ENCODE results near the gene HS6ST3.

Gene HS6ST3

GRCh38 chr13:96426167-96426566 lies 336.3 kb downstream of the HS6ST3 start:
- no peaks in the 10 kb centered on the region for H3K36me3 ChIP-seq (ENCODE audit: insufficient read depth, low read length)
- no peak for DNase-seq (ENCODE audit: low read depth, low spot score)
- H3K9ac ChIP-seq (ENCODE audit: insufficient read length), result no peak overlapping the region
- TF ChIP-seq EZH2 (IDR thresholded peaks at IDR 0.05) (no peak), POLR2AphosphoS5 (IDR thresholded peaks at IDR 0.05; ENCODE audit: borderline replicate concordance, low read depth, low read length) (no peak), FOXP2 (optimal IDR thresholded peaks at IDR 0.05; ENCODE audit: control extremely low read depth, extremely low read length, insufficient read depth) (no peak)
- H3K27ac ChIP-seq, result no peak overlapping the region
- no peaks in the 10 kb centered on the region for H3K9me3 ChIP-seq (ENCODE audit: low read depth, low read length)
- H3K4me3 ChIP-seq, result no peak overlapping the region

- no peak for TF ChIP-seq FOXP2 (optimal IDR thresholded peaks at IDR 0.05; ENCODE audit: control extremely low read depth, extremely low read length, insufficient read depth)
- no peak for TF ChIP-seq EZH2 (IDR thresholded peaks at IDR 0.05)
- no peak for TF ChIP-seq POLR2AphosphoS5 (IDR thresholded peaks at IDR 0.05; ENCODE audit: borderline replicate concordance, low read depth, low read length)
- Histone ChIP-seq H3K36me3 (ENCODE audit: insufficient read depth, low read length) (no peaks in the 10 kb centered on the region), H3K4me3 (no peak overlapping the region), H3K9me3 (ENCODE audit: low read depth, low read length) (no peaks in the 10 kb centered on the region), H3K9ac (ENCODE audit: insufficient read length) (no peak overlapping the region), H3K27ac (no peak overlapping the region)
- DNase-seq (ENCODE audit: low read depth, low spot score), result no peak
Measured at GRCh38 chr13:96428911-96429310, 339.0 kb downstream of the HS6ST3 start.

GRCh38 chr13:96431044-96431581 lies 341.2 kb downstream of the HS6ST3 start:
- Histone ChIP-seq H3K9ac (ENCODE audit: insufficient read length) (no peak overlapping the region), H3K4me3 (no peak overlapping the region), H3K27ac (no peak overlapping the region), H3K9me3 (ENCODE audit: low read depth, low read length) (no peaks in the 10 kb centered on the region), H3K36me3 (ENCODE audit: insufficient read depth, low read length) (no peaks in the 10 kb centered on the region)
- no peak for TF ChIP-seq FOXP2 (optimal IDR thresholded peaks at IDR 0.05; ENCODE audit: control extremely low read depth, extremely low read length, insufficient read depth)
- no peak for TF ChIP-seq POLR2AphosphoS5 (IDR thresholded peaks at IDR 0.05; ENCODE audit: borderline replicate concordance, low read depth, low read length)
- no peak for TF ChIP-seq EZH2 (IDR thresholded peaks at IDR 0.05)
- DNase-seq (ENCODE audit: low read depth, low spot score), result no peak

- no peak for DNase-seq (ENCODE audit: low read depth, low spot score)
- Histone ChIP-seq H3K4me3 (no peak overlapping the region), H3K27ac (no peak overlapping the region), H3K36me3 (ENCODE audit: insufficient read depth, low read length) (no peaks in the 10 kb centered on the region), H3K9ac (ENCODE audit: insufficient read length) (no peak overlapping the region), H3K9me3 (ENCODE audit: low read depth, low read length) (no peaks in the 10 kb centered on the region)
- TF ChIP-seq EZH2 (IDR thresholded peaks at IDR 0.05) (no peak), POLR2AphosphoS5 (IDR thresholded peaks at IDR 0.05; ENCODE audit: borderline replicate concordance, low read depth, low read length) (no peak), FOXP2 (optimal IDR thresholded peaks at IDR 0.05; ENCODE audit: control extremely low read depth, extremely low read length, insufficient read depth) (no peak)
Measured at GRCh38 chr13:96444676-96445075, 354.8 kb downstream of the HS6ST3 start.

- Histone ChIP-seq H3K36me3 (ENCODE audit: insufficient read depth, low read length) (no peaks in the 10 kb centered on the region), H3K4me3 (no peak overlapping the region), H3K9ac (ENCODE audit: insufficient read length) (no peak overlapping the region), H3K9me3 (ENCODE audit: low read depth, low read length) (no peaks in the 10 kb centered on the region), H3K27ac (no peak overlapping the region)
- no peak for DNase-seq (ENCODE audit: low read depth, low spot score)
- TF ChIP-seq FOXP2 (optimal IDR thresholded peaks at IDR 0.05; ENCODE audit: control extremely low read depth, extremely low read length, insufficient read depth) (no peak), POLR2AphosphoS5 (IDR thresholded peaks at IDR 0.05; ENCODE audit: borderline replicate concordance, low read depth, low read length) (no peak), EZH2 (IDR thresholded peaks at IDR 0.05) (no peak)
Measured at GRCh38 chr13:96449920-96450319, 360.0 kb downstream of the HS6ST3 start.

- H3K36me3 ChIP-seq (ENCODE audit: insufficient read depth, low read length), result no peaks in the 10 kb centered on the region
- no peak overlapping the region for H3K9ac ChIP-seq (ENCODE audit: insufficient read length)
- no peak overlapping the region for H3K27ac ChIP-seq
- no peak for TF ChIP-seq FOXP2 (optimal IDR thresholded peaks at IDR 0.05; ENCODE audit: control extremely low read depth, extremely low read length, insufficient read depth)
- TF ChIP-seq POLR2AphosphoS5 (IDR thresholded peaks at IDR 0.05; ENCODE audit: borderline replicate concordance, low read depth, low read length), result no peak
- DNase-seq (ENCODE audit: low read depth, low spot score), result no peak
- H3K4me3 ChIP-seq, result no peak overlapping the region
- H3K9me3 ChIP-seq (ENCODE audit: low read depth, low read length), result no peaks in the 10 kb centered on the region
Measured at GRCh38 chr13:96450326-96451020, 360.6 kb downstream of the HS6ST3 start.

GRCh38 chr13:96454466-96454865 lies 364.6 kb downstream of the HS6ST3 start:
- Histone ChIP-seq H3K9ac (ENCODE audit: insufficient read length) (no peak overlapping the region), H3K36me3 (ENCODE audit: insufficient read depth, low read length) (no peaks in the 10 kb centered on the region), H3K9me3 (ENCODE audit: low read depth, low read length) (no peaks in the 10 kb centered on the region), H3K27ac (no peak overlapping the region), H3K4me3 (no peak overlapping the region)
- no peak for DNase-seq (ENCODE audit: low read depth, low spot score)
- TF ChIP-seq EZH2 (IDR thresholded peaks at IDR 0.05) (no peak), FOXP2 (optimal IDR thresholded peaks at IDR 0.05; ENCODE audit: control extremely low read depth, extremely low read length, insufficient read depth) (no peak), POLR2AphosphoS5 (IDR thresholded peaks at IDR 0.05; ENCODE audit: borderline replicate concordance, low read depth, low read length) (no peak)

GRCh38 chr13:96460609-96461008 lies 370.7 kb downstream of the HS6ST3 start:
- H3K36me3 ChIP-seq (ENCODE audit: insufficient read depth, low read length), result no peaks in the 10 kb centered on the region
- no peaks in the 10 kb centered on the region for H3K9me3 ChIP-seq (ENCODE audit: low read depth, low read length)
- DNase-seq (ENCODE audit: low read depth, low spot score), result peak; percentile 8
- H3K27ac ChIP-seq, result no peak overlapping the region
- TF ChIP-seq FOXP2 (optimal IDR thresholded peaks at IDR 0.05; ENCODE audit: control extremely low read depth, extremely low read length, insufficient read depth) (no peak), EZH2 (IDR thresholded peaks at IDR 0.05) (no peak), POLR2AphosphoS5 (IDR thresholded peaks at IDR 0.05; ENCODE audit: borderline replicate concordance, low read depth, low read length) (no peak)
- no peak overlapping the region for H3K4me3 ChIP-seq
- H3K9ac ChIP-seq (ENCODE audit: insufficient read length), result no peak overlapping the region
